Peyer's patch (tissue), 4 donors: Measurements from ENCODE around the gene HES5. TPM values are rescaled to one million over a fixed set of nuclear protein-coding genes. Genes with fewer than 3 reads are reported as not detected.

ENCODE experiments used
- DNase-seq, 3 donors: peaks; one replicate each; pipeline ENCODE4 v3.0.0-alpha.2; 2017 to 2019
- H3K27ac ChIP-seq, 4 donors: fragments of 200-600 bp; sonication (generic); one replicate each; pipeline ENCODE4 v1.5.1; 2016 to 2019
- H3K27me3 ChIP-seq, 2 donors: fragments of 200-600 bp; sonication (generic); one replicate each; pipeline ENCODE4 v1.5.1; 2019
- H3K36me3 ChIP-seq, 3 donors: fragments of 200-600 bp; sonication (generic); one replicate each; pipeline ENCODE4 v1.5.1; 2016 to 2019
- H3K4me1 ChIP-seq, 4 donors: fragments of 200-600 bp; sonication (generic); one replicate each; pipeline ENCODE4 v1.5.1; 2016 to 2019
- H3K4me3 ChIP-seq, 4 donors: fragments of 200-600 bp; sonication (generic); 1 replicate in 3 of 4; 2 replicates in 1 of 4; pipeline ENCODE4 v1.5.1; 2016 to 2019; ENCODE audit warnings: mild to moderate bottlenecking in 1 of 4
- H3K9me3 ChIP-seq, 4 donors: fragments of 200-600 bp; sonication (generic); one replicate each; pipeline ENCODE4 v1.5.1; 2016 to 2019; ENCODE audit warnings: mild to moderate bottlenecking in 1 of 4
- CTCF ChIP-seq, 6 experiments: fragments of 450-650 bp in 4 of 6; fragments of 200-600 bp in 2 of 6; sonication (generic) in 1 of 6; IDR thresholded peaks; one replicate each; pipeline ENCODE4 v1.5.1; 2017 to 2019; ENCODE audit warnings: antibody characterized with exemption in 6 of 6, mild to moderate bottlenecking in 3 of 6, moderate library complexity in 1 of 6
- POLR2A ChIP-seq, 2 donors: fragments of 450-650 bp; IDR thresholded peaks; one replicate each; pipeline ENCODE4 v1.5.1; 2017; ENCODE audit warnings: antibody characterized with exemption in 2 of 2, mild to moderate bottlenecking in 2 of 2, moderate library complexity in 2 of 2
- total RNA-seq, 4 donors: library from RNA; depleted of rRNA; stranded (reverse); fragments of >200 nt; gene quantifications; one replicate each; pipeline ENCODE4 v1.1.0, GENCODE V29; 2016

HES5 gene
- total RNA-seq, 4 donors from 2014 or later, result 0.88 TPM; not detected in 3

GRCh38 chr1:2527556-2527860 is 2.6 kb downstream of the HES5 start:
- H3K27me3 ChIP-seq, result peaks cover 0 to 17% of the 10 kb centered on the region in 2 donors
- peaks cover 0 to 66% (median 37%) of the 10 kb centered on the region in 4 donors for H3K4me1 ChIP-seq
- no peak overlapping the region for H3K27ac ChIP-seq
- no peak for DNase-seq
- TF ChIP-seq POLR2A (IDR thresholded peaks at IDR 0.05) (no peak), CTCF (IDR thresholded peaks at IDR 0.05) (no peak)
- no peaks in the 10 kb centered on the region for H3K36me3 ChIP-seq
- H3K9me3 ChIP-seq, result no peaks in the 10 kb centered on the region
- no peak overlapping the region for H3K4me3 ChIP-seq

GRCh38 chr1:2526824-2527555 is 3.1 kb downstream of the HES5 start:
- Histone ChIP-seq H3K4me1 (peaks cover 0 to 66% (median 37%) of the 10 kb centered on the region in 4 donors), H3K9me3 (no peaks in the 10 kb centered on the region), H3K36me3 (no peaks in the 10 kb centered on the region), H3K27ac (peak overlapping the region in 3 of 4 donors; percentile 64 to 97 (median 84)), H3K27me3 (peaks cover 0 to 17% of the 10 kb centered on the region in 2 donors), H3K4me3 (peak overlapping the region; percentile 68 to 89 (median 83))
- DNase-seq, result peak in 1 of 3 donors; percentile 65
- TF ChIP-seq CTCF (IDR thresholded peaks at IDR 0.05), result no peak
- TF ChIP-seq POLR2A (IDR thresholded peaks at IDR 0.05), result no peak

GRCh38 chr1:2525920-2526823 is 3.9 kb downstream of the HES5 start, which contains the start of gene PANK4:
Gene PANK4, minus strand, starts transcription at chr1:2526596. Its CDS starts 9 bp downstream, at chr1:2526587.
- Histone ChIP-seq H3K9me3 (no peaks in the 10 kb centered on the region), H3K27ac (peak within 1 kb of the TSS; percentile 56 to 97 (median 74)), H3K4me1 (peaks cover 0 to 64% (median 37%) of the 10 kb centered on the region in 4 donors), H3K4me3 (peak within 1 kb of the TSS; percentile 68 to 89 (median 83)), H3K36me3 (peaks cover 0 to 6% (median 0%) of the 10 kb centered on the region in 3 donors), H3K27me3 (peaks cover 0 to 9% of the 10 kb centered on the region in 2 donors)
- TF ChIP-seq POLR2A (IDR thresholded peaks at IDR 0.05) (peak; percentile 36 to 60), CTCF (IDR thresholded peaks at IDR 0.05) (peak in 4 of 6 experiments; percentile 6 to 49 (median 40))
- peak; percentile 92 to 97 (median 95) for DNase-seq

GRCh38 chr1:2525572-2525919 is 4.5 kb downstream of the HES5 start:
- H3K4me1 ChIP-seq, result peaks cover 0 to 57% (median 32%) of the 10 kb centered on the region in 4 donors
- H3K27ac ChIP-seq, result peak overlapping the region; percentile 56 to 97 (median 74)
- peak overlapping the region; percentile 68 to 89 (median 83) for H3K4me3 ChIP-seq
- no peak for TF ChIP-seq CTCF (IDR thresholded peaks at IDR 0.05)
- no peak for TF ChIP-seq POLR2A (IDR thresholded peaks at IDR 0.05)
- H3K9me3 ChIP-seq, result no peaks in the 10 kb centered on the region
- H3K36me3 ChIP-seq, result peaks cover 0 to 13% (median 0%) of the 10 kb centered on the region in 3 donors
- DNase-seq, result no peak
- H3K27me3 ChIP-seq, result peaks cover 0 to 3% of the 10 kb centered on the region in 2 donors

GRCh38 chr1:2523891-2524609 is 6.0 kb downstream of the HES5 start:
- H3K4me1 ChIP-seq, result peaks cover 0 to 43% (median 23%) of the 10 kb centered on the region in 4 donors
- H3K27ac ChIP-seq, result peak overlapping the region in 3 of 4 donors; percentile 12 to 47 (median 22)
- H3K4me3 ChIP-seq, result peak overlapping the region in 3 of 4 donors; percentile 15 to 89 (median 80)
- H3K27me3 ChIP-seq, result no peaks in the 10 kb centered on the region
- H3K9me3 ChIP-seq, result no peaks in the 10 kb centered on the region
- peak in 2 of 3 donors; percentile 50 to 78 for DNase-seq
- H3K36me3 ChIP-seq, result peaks cover 0 to 28% (median 0%) of the 10 kb centered on the region in 3 donors
- no peak for TF ChIP-seq POLR2A (IDR thresholded peaks at IDR 0.05)
- no peak for TF ChIP-seq CTCF (IDR thresholded peaks at IDR 0.05)
